Superior temporal gyrus (tissue), 1 donor: ENCODE results near the gene ARID1B.

Source experiments
- DNase-seq: peaks from one replicate; pipeline ENCODE4 v3.0.0-alpha.2; 2016; ENCODE audit errors: extremely low spot score

Gene ARID1B

GRCh38 chr6:156905801-156906200 is 128.6 kb downstream of the ARID1B start:
- no peak for DNase-seq

GRCh38 chr6:156906451-156906850 is 129.3 kb downstream of the ARID1B start:
- DNase-seq: no peak

- DNase-seq: no peak
These were observed 132.2 kb downstream of the ARID1B start for GRCh38 chr6:156909212-156910010.

GRCh38 chr6:156910011-156910334 is 132.8 kb downstream of the ARID1B start:
- no peak for DNase-seq

- DNase-seq: no peak
These were observed 133.8 kb downstream of the ARID1B start for GRCh38 chr6:156910938-156911337.

- DNase-seq: no peak
These were observed 134.4 kb downstream of the ARID1B start for GRCh38 chr6:156911581-156911980.

GRCh38 chr6:156912431-156912830 is 135.3 kb downstream of the ARID1B start:
- no peak for DNase-seq

- no peak for DNase-seq
These were observed 137.0 kb downstream of the ARID1B start for GRCh38 chr6:156914181-156914580.

GRCh38 chr6:156916130-156916801 is 139.1 kb downstream of the ARID1B start:
- no peak for DNase-seq

GRCh38 chr6:156917213-156917612 is 140.0 kb downstream of the ARID1B start:
- DNase-seq: no peak

- no peak for DNase-seq
These were observed 141.5 kb downstream of the ARID1B start for GRCh38 chr6:156918647-156919046.

GRCh38 chr6:156919370-156919769 is 142.2 kb downstream of the ARID1B start:
- no peak for DNase-seq

- no peak for DNase-seq
These were observed 142.7 kb downstream of the ARID1B start for GRCh38 chr6:156919814-156920369.

GRCh38 chr6:156924246-156924645 is 147.1 kb downstream of the ARID1B start:
- DNase-seq: no peak

- DNase-seq: no peak
These were observed 147.8 kb downstream of the ARID1B start for GRCh38 chr6:156925026-156925425.

GRCh38 chr6:156925718-156926607 is 148.8 kb downstream of the ARID1B start:
- DNase-seq: no peak

- DNase-seq: no peak
These were observed 150.9 kb downstream of the ARID1B start for GRCh38 chr6:156928126-156928525.

- DNase-seq: no peak
These were observed 151.8 kb downstream of the ARID1B start for GRCh38 chr6:156928972-156929371.

GRCh38 chr6:156931283-156931682 is 154.1 kb downstream of the ARID1B start:
- DNase-seq: no peak

- DNase-seq: no peak
These were observed 156.3 kb downstream of the ARID1B start for GRCh38 chr6:156933201-156934068.

- no peak for DNase-seq
These were observed 156.9 kb downstream of the ARID1B start for GRCh38 chr6:156934069-156934460.
